ENCODE data around the gene TGFB1. TPM values are rescaled to one million over a fixed set of nuclear protein-coding genes. Genes with fewer than 3 reads are reported as not detected.

Gene TGFB1
- total and polyA plus RNA-seq, 9 of the 15 experiments (the other 6 are each of a cell fraction or from before 2014, with no cell fraction given) = 0.24 to 159 (median 17.2) TPM

GRCh38 chr19:41324921-41325639 is 28.6 kb downstream of the TGFB1 start (continued):
- TF ChIP-seq EWSR1 (IDR thresholded peaks at IDR 0.05; ENCODE audit: borderline replicate concordance, low read depth, partially characterized antibody) (no peak), HOXB6 (CRISPR knock-in tag; IDR thresholded peaks at IDR 0.05; ENCODE audit: borderline replicate concordance) (no peak), MLLT1 (IDR thresholded peaks at IDR 0.05) (peak; percentile 63 to 68; a peak in 2 of 4 replicates), PRDM10 (IDR thresholded peaks at IDR 0.05; ENCODE audit: partially characterized antibody) (peak; percentile 50), NR2F6 (CRISPR knock-in tag; IDR thresholded peaks at IDR 0.05) (no peak), PRMT5 (CRISPR knock-in tag; IDR thresholded peaks at IDR 0.05) (no peak), ZFP36 (IDR thresholded peaks at IDR 0.05; ENCODE audit: low read depth, low read length, partially characterized antibody) (peak; percentile 68), ATF3 (IDR thresholded peaks at IDR 0.05) (peak; percentile 58; the same call in 1 of the 2 replicates), ATF3 (CRISPR knock-in tag; conservative IDR thresholded peaks at IDR 0.05) (no peak), CREB3 (tag; conservative IDR thresholded peaks at IDR 0.05; ENCODE audit: low read depth) (no peak), PHTF2 (CRISPR knock-in tag; IDR thresholded peaks at IDR 0.05) (no peak), DMBX1 (CRISPR knock-in tag; IDR thresholded peaks at IDR 0.05; ENCODE audit: borderline replicate concordance) (no peak), SUPT5H (IDR thresholded peaks at IDR 0.05) (peak; percentile 68), EP300 (IDR thresholded peaks at IDR 0.05; ENCODE audit: low read length) (peak; percentile 7; the same call in 1 of the 2 replicates), PKNOX1 (IDR thresholded peaks at IDR 0.05) (peak; percentile 69), STAT6 (CRISPR knock-in tag; IDR thresholded peaks at IDR 0.05) (no peak)
